ENCODE measurements around the gene AK2.

- TF ChIP-seq EZH2 (IDR thresholded peaks at IDR 0.05; ENCODE audit: borderline replicate concordance, low read depth, low read length, severe bottlenecking) (no peak), CTCF (IDR thresholded peaks at IDR 0.05; ENCODE audit: extremely low read depth in 1 of 2, insufficient read depth in 1 of 2, low read depth in 1 of 2, low read length in 2 of 2) (no peak), POLR2A (IDR thresholded peaks at IDR 0.05; ENCODE audit: low read depth, low read length) (no peak), GATA2 (IDR thresholded peaks at IDR 0.05; ENCODE audit: insufficient read depth, insufficient read length, low read depth, low read length) (no peak)
These were observed 10.6 kb upstream of the AK2 start for GRCh38 chr1:33047290-33047689.
